Fibroblast of villous mesenchyme (primary cell): ENCODE results near the gene PROC. TPM values are rescaled to one million over a fixed set of nuclear protein-coding genes. Genes with fewer than 3 reads are reported as not detected.

Experiments used
- DNase-seq: peaks from one replicate; pipeline ENCODE4 v3.0.0-alpha.2; 2010; ENCODE audit warnings: low read depth
- H3K4me3 ChIP-seq: 2 replicates; pipeline ENCODE4 v1.5.1; 2011; ENCODE audit warnings: low read depth, mild to moderate bottlenecking, low read length
- total RNA-seq: library from RNA; depleted of rRNA; stranded (reverse); fragments of >200 nt; gene quantifications from 2 replicates; pipeline ENCODE4 v1.2.3, GENCODE V29; 2012
- TF ChIP-seq, protein P1 (sequence below): IDR thresholded peaks from 2 replicates; pipeline ENCODE4 v1.5.1; 2012; ENCODE audit warnings: low read depth, mild to moderate bottlenecking, low read length; ENCODE audit not compliant: insufficient read depth

Gene PROC
- total RNA-seq, 1 donor: not detected

DNA sequence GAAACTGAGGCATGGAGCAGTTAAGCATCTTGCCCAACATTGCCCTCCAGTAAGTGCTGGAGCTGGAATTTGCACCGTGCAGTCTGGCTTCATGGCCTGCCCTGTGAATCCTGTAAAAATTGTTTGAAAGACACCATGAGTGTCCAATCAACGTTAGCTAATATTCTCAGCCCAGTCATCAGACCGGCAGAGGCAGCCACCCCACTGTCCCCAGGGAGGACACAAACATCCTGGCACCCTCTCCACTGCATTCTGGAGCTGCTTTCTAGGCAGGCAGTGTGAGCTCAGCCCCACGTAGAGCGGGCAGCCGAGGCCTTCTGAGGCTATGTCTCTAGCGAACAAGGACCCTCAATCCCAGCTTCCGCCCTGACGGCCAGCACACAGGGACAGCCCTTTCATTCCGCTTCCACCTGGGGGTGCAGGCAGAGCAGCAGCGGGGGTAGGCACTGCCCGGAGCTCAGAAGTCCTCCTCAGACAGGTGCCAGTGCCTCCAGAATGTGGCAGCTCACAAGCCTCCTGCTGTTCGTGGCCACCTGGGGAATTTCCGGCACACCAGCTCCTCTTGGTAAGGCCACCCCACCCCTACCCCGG is 1.3 kb downstream of the PROC start:
- DNase-seq: no peak
- H3K4me3 ChIP-seq: no peak overlapping the region
- TF ChIP-seq, protein P1, sequence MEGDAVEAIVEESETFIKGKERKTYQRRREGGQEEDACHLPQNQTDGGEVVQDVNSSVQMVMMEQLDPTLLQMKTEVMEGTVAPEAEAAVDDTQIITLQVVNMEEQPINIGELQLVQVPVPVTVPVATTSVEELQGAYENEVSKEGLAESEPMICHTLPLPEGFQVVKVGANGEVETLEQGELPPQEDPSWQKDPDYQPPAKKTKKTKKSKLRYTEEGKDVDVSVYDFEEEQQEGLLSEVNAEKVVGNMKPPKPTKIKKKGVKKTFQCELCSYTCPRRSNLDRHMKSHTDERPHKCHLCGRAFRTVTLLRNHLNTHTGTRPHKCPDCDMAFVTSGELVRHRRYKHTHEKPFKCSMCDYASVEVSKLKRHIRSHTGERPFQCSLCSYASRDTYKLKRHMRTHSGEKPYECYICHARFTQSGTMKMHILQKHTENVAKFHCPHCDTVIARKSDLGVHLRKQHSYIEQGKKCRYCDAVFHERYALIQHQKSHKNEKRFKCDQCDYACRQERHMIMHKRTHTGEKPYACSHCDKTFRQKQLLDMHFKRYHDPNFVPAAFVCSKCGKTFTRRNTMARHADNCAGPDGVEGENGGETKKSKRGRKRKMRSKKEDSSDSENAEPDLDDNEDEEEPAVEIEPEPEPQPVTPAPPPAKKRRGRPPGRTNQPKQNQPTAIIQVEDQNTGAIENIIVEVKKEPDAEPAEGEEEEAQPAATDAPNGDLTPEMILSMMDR: no peak

DNA sequence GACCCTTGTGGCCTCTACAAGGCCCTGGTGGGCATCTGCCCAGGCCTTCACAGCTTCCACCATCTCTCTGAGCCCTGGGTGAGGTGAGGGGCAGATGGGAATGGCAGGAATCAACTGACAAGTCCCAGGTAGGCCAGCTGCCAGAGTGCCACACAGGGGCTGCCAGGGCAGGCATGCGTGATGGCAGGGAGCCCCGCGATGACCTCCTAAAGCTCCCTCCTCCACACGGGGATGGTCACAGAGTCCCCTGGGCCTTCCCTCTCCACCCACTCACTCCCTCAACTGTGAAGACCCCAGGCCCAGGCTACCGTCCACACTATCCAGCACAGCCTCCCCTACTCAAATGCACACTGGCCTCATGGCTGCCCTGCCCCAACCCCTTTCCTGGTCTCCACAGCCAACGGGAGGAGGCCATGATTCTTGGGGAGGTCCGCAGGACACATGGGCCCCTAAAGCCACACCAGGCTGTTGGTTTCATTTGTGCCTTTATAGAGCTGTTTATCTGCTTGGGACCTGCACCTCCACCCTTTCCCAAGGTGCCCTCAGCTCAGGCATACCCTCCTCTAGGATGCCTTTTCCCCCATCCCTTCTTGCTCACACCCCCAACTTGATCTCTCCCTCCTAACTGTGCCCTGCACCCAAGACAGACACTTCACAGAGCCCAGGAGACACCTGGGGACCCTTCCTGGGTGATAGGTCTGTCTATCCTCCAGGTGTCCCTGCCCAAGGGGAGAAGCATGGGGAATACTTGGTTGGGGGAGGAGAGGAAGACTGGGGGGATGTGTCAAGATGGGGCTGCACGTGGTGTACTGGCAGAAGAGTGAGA is 2.0 kb downstream of the PROC start:
- no peak overlapping the region for H3K4me3 ChIP-seq
- TF ChIP-seq, protein P1: no peak
- no peak for DNase-seq

DNA sequence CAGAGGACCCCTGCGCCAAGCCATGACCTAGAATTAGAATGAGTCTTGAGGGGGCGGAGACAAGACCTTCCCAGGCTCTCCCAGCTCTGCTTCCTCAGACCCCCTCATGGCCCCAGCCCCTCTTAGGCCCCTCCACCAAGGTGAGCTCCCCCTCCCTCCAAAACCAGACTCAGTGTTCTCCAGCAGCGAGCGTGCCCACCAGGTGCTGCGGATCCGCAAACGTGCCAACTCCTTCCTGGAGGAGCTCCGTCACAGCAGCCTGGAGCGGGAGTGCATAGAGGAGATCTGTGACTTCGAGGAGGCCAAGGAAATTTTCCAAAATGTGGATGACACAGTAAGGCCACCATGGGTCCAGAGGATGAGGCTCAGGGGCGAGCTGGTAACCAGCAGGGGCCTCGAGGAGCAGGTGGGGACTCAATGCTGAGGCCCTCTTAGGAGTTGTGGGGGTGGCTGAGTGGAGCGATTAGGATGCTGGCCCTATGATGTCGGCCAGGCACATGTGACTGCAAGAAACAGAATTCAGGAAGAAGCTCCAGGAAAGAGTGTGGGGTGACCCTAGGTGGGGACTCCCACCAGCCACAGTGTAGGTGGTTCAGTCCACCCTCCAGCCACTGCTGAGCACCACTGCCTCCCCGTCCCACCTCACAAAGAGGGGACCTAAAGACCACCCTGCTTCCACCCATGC is 3.0 kb downstream of the PROC start:
- no peak for DNase-seq
- TF ChIP-seq, protein P1: no peak
- no peak overlapping the region for H3K4me3 ChIP-seq

DNA sequence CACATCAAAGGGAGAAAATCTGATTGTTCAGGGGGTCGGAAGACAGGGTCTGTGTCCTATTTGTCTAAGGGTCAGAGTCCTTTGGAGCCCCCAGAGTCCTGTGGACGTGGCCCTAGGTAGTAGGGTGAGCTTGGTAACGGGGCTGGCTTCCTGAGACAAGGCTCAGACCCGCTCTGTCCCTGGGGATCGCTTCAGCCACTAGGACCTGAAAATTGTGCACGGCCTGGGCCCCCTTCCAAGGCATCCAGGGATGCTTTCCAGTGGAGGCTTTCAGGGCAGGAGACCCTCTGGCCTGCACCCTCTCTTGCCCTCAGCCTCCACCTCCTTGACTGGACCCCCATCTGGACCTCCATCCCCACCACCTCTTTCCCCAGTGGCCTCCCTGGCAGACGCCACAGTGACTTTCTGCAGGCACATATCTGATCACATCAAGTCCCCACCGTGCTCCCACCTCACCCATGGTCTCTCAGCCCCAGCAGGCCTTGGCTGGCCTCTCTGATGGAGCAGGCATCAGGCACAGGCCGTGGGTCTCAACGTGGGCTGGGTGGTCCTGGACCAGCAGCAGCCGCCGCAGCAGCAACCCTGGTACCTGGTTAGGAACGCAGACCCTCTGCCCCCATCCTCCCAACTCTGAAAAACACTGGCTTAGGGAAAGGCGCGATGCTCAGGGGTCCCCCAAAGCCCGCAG is 3.8 kb downstream of the PROC start:
- H3K4me3 ChIP-seq: no peak overlapping the region
- TF ChIP-seq, protein P1: no peak
- no peak for DNase-seq

DNA sequence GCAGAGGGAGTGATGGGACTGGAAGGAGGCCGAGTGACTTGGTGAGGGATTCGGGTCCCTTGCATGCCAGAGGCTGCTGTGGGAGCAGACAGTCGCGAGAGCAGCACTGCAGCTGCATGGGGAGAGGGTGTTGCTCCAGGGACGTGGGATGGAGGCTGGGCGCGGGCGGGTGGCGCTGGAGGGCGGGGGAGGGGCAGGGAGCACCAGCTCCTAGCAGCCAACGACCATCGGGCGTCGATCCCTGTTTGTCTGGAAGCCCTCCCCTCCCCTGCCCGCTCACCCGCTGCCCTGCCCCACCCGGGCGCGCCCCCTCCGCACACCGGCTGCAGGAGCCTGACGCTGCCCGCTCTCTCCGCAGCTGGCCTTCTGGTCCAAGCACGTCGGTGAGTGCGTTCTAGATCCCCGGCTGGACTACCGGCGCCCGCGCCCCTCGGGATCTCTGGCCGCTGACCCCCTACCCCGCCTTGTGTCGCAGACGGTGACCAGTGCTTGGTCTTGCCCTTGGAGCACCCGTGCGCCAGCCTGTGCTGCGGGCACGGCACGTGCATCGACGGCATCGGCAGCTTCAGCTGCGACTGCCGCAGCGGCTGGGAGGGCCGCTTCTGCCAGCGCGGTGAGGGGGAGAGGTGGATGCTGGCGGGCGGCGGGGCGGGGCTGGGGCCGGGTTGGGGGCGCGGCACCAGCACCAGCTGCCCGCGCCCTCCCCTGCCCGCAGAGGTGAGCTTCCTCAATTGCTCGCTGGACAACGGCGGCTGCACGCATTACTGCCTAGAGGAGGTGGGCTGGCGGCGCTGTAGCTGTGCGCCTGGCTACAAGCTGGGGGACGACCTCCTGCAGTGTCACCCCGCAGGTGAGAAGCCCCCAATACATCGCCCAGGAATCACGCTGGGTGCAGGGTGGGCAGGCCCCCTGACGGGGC is 4.6 kb downstream of the PROC start:
- no peak for DNase-seq
- TF ChIP-seq, protein P1: no peak
- peak overlapping the region; percentile 43 for H3K4me3 ChIP-seq

DNA sequence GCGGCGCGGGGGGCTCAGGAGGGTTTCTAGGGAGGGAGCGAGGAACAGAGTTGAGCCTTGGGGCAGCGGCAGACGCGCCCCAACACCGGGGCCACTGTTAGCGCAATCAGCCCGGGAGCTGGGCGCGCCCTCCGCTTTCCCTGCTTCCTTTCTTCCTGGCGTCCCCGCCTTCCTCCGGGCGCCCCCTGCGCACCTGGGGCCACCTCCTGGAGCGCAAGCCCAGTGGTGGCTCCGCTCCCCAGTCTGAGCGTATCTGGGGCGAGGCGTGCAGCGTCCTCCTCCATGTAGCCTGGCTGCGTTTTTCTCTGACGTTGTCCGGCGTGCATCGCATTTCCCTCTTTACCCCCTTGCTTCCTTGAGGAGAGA is 5.2 kb downstream of the PROC start:
- no peak for DNase-seq
- peak overlapping the region; percentile 43 for H3K4me3 ChIP-seq
- TF ChIP-seq, protein P1: no peak
